HepG2 (cell line): ENCODE results near the gene ACP1. TPM values are rescaled to one million over a fixed set of nuclear protein-coding genes. Genes with fewer than 3 reads are reported as not detected.

Experiments used
- CAMTA2 ChIP-seq: sonication (generic); formaldehyde crosslinking; IDR thresholded peaks from 2 replicates; pipeline ENCODE4 v1.4.0; 2020; ENCODE audit warnings: mild to moderate bottlenecking, missing genetic modification reagents, borderline replicate concordance
- GABPA ChIP-seq, 2 experiments: IDR thresholded peaks; 2 replicates each; pipeline ENCODE4 v1.6.1; 2011 to 2016; ENCODE audit warnings: low read depth in 2 of 2, low read length in 1 of 2, missing biosample characterization in 1 of 2, missing genetic modification characterization in 1 of 2
- TCF7 ChIP-seq: sonication (generic); IDR thresholded peaks from 2 replicates; pipeline ENCODE4 v1.6.1; 2016; ENCODE audit warnings: antibody characterized with exemption, low read depth
- ZC3H13 ChIP-seq: sonication (generic); formaldehyde crosslinking; IDR thresholded peaks from 2 replicates; pipeline ENCODE4 v1.8.1; 2023; ENCODE audit warnings: mild to moderate bottlenecking, missing genetic modification reagents, moderate library complexity
- ZMYM2 ChIP-seq: sonication (generic); formaldehyde crosslinking; IDR thresholded peaks from 2 replicates; pipeline ENCODE4 v1.8.0; 2022; ENCODE audit warnings: mild to moderate bottlenecking, missing genetic modification reagents
- ZNF230 ChIP-seq: sonication (generic); formaldehyde crosslinking; IDR thresholded peaks from 2 replicates; pipeline ENCODE4 v1.4.0; 2020; ENCODE audit warnings: mild to moderate bottlenecking, missing genetic modification reagents
- ZNF235 ChIP-seq: sonication (generic); formaldehyde crosslinking; IDR thresholded peaks from 2 replicates; pipeline ENCODE4 v1.8.1; 2023; ENCODE audit warnings: mild to moderate bottlenecking, missing genetic modification reagents, borderline replicate concordance
- ZNF614 ChIP-seq: IDR thresholded peaks from 2 replicates; pipeline ENCODE4 v1.6.1; 2018; ENCODE audit warnings: missing biosample characterization, missing genetic modification reagents, inconsistent platforms, borderline replicate concordance
- ZSCAN31 ChIP-seq: sonication (generic); formaldehyde crosslinking; IDR thresholded peaks from 2 replicates; pipeline ENCODE4 v1.5.0; 2020; ENCODE audit warnings: low read depth, mild to moderate bottlenecking, missing genetic modification reagents
- polyA plus RNA-seq, 8 experiments: library from polyadenylated mRNA; depleted of rRNA in 3 of 8; stranded (reverse) in 7 of 8; unstranded in 1 of 8; fragments of >200 nt; fragmentation: Illumina TruSeq in 4 of 8; extraction: Trizol in 4 of 8; gene quantifications; 2 replicates each; pipeline versions ENCODE4 v1.2.1 to v1.2.3, GENCODE V29; 2011 to 2016; ENCODE audit warnings: low read depth in 4 of 8, missing spikeins in 1 of 8, mixed read lengths in 1 of 8; ENCODE audit not compliant: insufficient read depth in 1 of 8
- total RNA-seq, 5 experiments: library from RNA; depleted of rRNA; stranded (reverse); fragments of >200 nt; fragmentation: Illumina TruSeq; extraction: Trizol; gene quantifications; 2 replicates each; pipeline ENCODE4 v1.2.3, GENCODE V29; 2016; ENCODE audit warnings: low read depth in 1 of 5
- TF ChIP-seq, protein P1 (sequence below): sonication (generic); formaldehyde crosslinking; IDR thresholded peaks from 2 replicates; pipeline ENCODE4 v1.5.0; 2020; ENCODE audit warnings: mild to moderate bottlenecking, missing genetic modification reagents, borderline replicate concordance
- TF ChIP-seq, protein P2 (sequence below): IDR thresholded peaks from 2 replicates; pipeline ENCODE4 v1.6.1; 2016; ENCODE audit warnings: missing genetic modification reagents, missing compliant biosample characterization
- TF ChIP-seq, protein P3 (sequence below): IDR thresholded peaks from 2 replicates; pipeline ENCODE4 v1.6.1; 2012; ENCODE audit warnings: low read length, improper control_type of control experiment
- TF ChIP-seq, protein P4 (sequence below): IDR thresholded peaks from 2 replicates; pipeline ENCODE4 v1.6.1; 2016; ENCODE audit warnings: low read depth, borderline replicate concordance
- TF ChIP-seq, protein P5 (sequence below), 2 experiments: sonication (generic) in 1 of 2; formaldehyde crosslinking in 1 of 2; IDR thresholded peaks; 2 replicates each; pipeline versions ENCODE4 v1.4.0 to v1.6.1; 2018 to 2020; ENCODE audit warnings: missing genetic modification reagents in 2 of 2, borderline replicate concordance in 1 of 2, low read depth in 1 of 2, mild to moderate bottlenecking in 1 of 2, missing biosample characterization in 1 of 2

Gene ACP1
- total and polyA plus RNA-seq, 2 of the 13 experiments (the other 11 are each of a cell fraction or from before 2014, with no cell fraction given): 246 to 348 TPM

DNA sequence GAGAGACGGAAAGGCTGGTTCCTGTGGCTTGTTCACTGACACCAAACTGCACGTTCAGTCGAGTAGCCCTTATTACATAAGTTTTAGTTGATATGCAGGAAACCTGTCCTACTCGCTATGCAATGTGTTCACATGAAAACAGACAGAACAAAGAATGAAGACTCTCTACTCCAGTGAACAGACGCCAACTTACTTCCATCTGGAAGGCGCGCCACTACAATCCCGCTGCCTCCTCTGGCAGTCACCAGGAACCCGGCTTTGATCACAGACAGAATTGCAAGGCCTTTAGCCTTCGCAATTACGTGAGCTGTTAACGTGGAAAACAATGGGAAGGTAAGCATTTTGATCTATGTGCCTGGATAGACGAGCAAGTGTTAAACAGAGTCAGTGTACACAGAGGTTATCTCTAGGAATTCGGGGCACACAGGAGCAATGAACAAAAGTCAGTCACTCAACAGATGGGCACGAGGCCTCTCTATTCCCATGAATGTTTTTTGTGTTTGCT, 15.2 kb upstream of the ACP1 start (continued):
- TF ChIP-seq ZC3H13 (no peak), ZNF230 (CRISPR knock-in tag) (peak; percentile 71), CAMTA2 (CRISPR knock-in tag) (no peak), GABPA (IDR thresholded peaks at IDR 0.05; ENCODE audit: low read depth, low read length) (no peak), GABPA (CRISPR knock-in tag; IDR thresholded peaks at IDR 0.05; ENCODE audit: low read depth) (peak; percentile 58; the same call in 1 of the 2 replicates), ZNF614 (CRISPR knock-in tag) (peak; percentile 94), ZNF235 (CRISPR knock-in tag) (no peak), ZMYM2 (CRISPR knock-in tag) (no peak), TCF7 (peak; percentile 93), ZSCAN31 (CRISPR knock-in tag) (peak; percentile 56; the same call in 1 of the 2 replicates)
- TF ChIP-seq, protein P1, sequence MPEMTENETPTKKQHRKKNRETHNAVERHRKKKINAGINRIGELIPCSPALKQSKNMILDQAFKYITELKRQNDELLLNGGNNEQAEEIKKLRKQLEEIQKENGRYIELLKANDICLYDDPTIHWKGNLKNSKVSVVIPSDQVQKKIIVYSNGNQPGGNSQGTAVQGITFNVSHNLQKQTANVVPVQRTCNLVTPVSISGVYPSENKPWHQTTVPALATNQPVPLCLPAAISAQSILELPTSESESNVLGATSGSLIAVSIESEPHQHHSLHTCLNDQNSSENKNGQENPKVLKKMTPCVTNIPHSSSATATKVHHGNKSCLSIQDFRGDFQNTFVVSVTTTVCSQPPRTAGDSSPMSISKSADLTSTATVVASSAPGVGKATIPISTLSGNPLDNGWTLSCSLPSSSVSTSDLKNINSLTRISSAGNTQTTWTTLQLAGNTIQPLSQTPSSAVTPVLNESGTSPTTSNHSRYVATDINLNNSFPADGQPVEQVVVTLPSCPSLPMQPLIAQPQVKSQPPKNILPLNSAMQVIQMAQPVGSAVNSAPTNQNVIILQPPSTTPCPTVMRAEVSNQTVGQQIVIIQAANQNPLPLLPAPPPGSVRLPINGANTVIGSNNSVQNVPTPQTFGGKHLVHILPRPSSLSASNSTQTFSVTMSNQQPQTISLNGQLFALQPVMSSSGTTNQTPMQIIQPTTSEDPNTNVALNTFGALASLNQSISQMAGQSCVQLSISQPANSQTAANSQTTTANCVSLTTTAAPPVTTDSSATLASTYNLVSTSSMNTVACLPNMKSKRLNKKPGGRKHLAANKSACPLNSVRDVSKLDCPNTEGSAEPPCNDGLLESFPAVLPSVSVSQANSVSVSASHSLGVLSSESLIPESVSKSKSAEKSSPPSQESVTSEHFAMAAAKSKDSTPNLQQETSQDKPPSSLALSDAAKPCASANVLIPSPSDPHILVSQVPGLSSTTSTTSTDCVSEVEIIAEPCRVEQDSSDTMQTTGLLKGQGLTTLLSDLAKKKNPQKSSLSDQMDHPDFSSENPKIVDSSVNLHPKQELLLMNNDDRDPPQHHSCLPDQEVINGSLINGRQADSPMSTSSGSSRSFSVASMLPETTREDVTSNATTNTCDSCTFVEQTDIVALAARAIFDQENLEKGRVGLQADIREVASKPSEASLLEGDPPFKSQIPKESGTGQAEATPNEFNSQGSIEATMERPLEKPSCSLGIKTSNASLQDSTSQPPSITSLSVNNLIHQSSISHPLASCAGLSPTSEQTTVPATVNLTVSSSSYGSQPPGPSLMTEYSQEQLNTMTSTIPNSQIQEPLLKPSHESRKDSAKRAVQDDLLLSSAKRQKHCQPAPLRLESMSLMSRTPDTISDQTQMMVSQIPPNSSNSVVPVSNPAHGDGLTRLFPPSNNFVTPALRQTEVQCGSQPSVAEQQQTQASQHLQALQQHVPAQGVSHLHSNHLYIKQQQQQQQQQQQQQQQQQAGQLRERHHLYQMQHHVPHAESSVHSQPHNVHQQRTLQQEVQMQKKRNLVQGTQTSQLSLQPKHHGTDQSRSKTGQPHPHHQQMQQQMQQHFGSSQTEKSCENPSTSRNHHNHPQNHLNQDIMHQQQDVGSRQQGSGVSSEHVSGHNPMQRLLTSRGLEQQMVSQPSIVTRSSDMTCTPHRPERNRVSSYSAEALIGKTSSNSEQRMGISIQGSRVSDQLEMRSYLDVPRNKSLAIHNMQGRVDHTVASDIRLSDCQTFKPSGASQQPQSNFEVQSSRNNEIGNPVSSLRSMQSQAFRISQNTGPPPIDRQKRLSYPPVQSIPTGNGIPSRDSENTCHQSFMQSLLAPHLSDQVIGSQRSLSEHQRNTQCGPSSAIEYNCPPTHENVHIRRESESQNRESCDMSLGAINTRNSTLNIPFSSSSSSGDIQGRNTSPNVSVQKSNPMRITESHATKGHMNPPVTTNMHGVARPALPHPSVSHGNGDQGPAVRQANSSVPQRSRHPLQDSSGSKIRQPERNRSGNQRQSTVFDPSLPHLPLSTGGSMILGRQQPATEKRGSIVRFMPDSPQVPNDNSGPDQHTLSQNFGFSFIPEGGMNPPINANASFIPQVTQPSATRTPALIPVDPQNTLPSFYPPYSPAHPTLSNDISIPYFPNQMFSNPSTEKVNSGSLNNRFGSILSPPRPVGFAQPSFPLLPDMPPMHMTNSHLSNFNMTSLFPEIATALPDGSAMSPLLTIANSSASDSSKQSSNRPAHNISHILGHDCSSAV (CRISPR knock-in tag): no peak
- TF ChIP-seq, protein P2, sequence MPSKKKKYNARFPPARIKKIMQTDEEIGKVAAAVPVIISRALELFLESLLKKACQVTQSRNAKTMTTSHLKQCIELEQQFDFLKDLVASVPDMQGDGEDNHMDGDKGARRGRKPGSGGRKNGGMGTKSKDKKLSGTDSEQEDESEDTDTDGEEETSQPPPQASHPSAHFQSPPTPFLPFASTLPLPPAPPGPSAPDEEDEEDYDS (CRISPR knock-in tag): no peak
- TF ChIP-seq, protein P3, sequence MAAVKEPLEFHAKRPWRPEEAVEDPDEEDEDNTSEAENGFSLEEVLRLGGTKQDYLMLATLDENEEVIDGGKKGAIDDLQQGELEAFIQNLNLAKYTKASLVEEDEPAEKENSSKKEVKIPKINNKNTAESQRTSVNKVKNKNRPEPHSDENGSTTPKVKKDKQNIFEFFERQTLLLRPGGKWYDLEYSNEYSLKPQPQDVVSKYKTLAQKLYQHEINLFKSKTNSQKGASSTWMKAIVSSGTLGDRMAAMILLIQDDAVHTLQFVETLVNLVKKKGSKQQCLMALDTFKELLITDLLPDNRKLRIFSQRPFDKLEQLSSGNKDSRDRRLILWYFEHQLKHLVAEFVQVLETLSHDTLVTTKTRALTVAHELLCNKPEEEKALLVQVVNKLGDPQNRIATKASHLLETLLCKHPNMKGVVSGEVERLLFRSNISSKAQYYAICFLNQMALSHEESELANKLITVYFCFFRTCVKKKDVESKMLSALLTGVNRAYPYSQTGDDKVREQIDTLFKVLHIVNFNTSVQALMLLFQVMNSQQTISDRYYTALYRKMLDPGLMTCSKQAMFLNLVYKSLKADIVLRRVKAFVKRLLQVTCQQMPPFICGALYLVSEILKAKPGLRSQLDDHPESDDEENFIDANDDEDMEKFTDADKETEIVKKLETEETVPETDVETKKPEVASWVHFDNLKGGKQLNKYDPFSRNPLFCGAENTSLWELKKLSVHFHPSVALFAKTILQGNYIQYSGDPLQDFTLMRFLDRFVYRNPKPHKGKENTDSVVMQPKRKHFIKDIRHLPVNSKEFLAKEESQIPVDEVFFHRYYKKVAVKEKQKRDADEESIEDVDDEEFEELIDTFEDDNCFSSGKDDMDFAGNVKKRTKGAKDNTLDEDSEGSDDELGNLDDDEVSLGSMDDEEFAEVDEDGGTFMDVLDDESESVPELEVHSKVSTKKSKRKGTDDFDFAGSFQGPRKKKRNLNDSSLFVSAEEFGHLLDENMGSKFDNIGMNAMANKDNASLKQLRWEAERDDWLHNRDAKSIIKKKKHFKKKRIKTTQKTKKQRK: no peak
- TF ChIP-seq, protein P4, sequence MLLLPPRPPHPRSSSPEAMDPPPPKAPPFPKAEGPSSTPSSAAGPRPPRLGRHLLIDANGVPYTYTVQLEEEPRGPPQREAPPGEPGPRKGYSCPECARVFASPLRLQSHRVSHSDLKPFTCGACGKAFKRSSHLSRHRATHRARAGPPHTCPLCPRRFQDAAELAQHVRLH (CRISPR knock-in tag): peak; percentile 89; the same call in 1 of the 2 replicates
- TF ChIP-seq, protein P5, sequence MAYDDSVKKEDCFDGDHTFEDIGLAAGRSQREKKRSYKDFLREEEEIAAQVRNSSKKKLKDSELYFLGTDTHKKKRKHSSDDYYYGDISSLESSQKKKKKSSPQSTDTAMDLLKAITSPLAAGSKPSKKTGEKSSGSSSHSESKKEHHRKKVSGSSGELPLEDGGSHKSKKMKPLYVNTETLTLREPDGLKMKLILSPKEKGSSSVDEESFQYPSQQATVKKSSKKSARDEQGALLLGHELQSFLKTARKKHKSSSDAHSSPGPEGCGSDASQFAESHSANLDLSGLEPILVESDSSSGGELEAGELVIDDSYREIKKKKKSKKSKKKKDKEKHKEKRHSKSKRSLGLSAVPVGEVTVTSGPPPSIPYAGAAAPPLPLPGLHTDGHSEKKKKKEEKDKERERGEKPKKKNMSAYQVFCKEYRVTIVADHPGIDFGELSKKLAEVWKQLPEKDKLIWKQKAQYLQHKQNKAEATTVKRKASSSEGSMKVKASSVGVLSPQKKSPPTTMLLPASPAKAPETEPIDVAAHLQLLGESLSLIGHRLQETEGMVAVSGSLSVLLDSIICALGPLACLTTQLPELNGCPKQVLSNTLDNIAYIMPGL (CRISPR knock-in tag; IDR thresholded peaks at IDR 0.05; ENCODE audit: borderline replicate concordance in 1 of 2, low read depth in 1 of 2): peak; percentile 63 to 76; a peak in 3 of 4 replicates
